Activated CD8-positive, alpha-beta memory T cell treated with anti-CD3 and anti-CD28 coated beads, Interleukin-2, amount 50 U/mL, for 1 hour (primary cell): ENCODE data around the gene CD80.
"Not testable (repeated sequence)": the region's sequence is repeated elsewhere in the genome, so short reads cannot be mapped to it uniquely, and the experiment has no call there.

Experiments used
- DNase-seq: peaks from one replicate; pipeline ENCODE4 v3.0.0-alpha.2; 2020; ENCODE audit errors: extremely low read depth

Gene CD80, protein sequence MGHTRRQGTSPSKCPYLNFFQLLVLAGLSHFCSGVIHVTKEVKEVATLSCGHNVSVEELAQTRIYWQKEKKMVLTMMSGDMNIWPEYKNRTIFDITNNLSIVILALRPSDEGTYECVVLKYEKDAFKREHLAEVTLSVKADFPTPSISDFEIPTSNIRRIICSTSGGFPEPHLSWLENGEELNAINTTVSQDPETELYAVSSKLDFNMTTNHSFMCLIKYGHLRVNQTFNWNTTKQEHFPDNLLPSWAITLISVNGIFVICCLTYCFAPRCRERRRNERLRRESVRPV

DNA sequence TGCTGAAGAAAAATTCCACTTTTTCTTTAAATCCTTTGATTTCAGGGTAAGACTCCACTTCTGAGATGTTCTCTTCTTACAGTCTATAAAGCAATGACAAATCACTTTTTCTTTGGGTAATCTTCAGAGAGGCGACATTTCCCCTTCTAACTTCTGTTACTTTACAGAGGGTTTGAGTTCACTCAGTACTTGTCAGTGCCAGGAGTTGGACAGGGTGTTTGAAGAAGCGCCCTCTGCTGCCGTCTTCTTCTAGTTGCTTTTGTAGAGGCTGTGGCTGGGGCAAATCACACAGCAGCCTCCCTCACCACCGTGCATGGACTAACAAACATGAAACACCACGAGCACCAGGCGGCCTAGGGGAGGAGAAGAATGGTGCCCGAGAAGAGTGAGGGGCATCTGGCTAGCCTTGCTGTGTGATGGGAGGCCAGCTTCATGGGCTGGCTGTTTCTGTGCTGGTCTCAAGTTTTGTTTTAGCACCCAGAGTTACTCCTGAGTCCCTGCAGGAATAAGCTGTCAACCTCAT is at the start of gene CD80:
CD80 (minus strand) TSS at position 174 of the 523 bp plus-strand sequence. CDS start 1,886 bp downstream, outside the sequence.
- no peak for DNase-seq

DNA sequence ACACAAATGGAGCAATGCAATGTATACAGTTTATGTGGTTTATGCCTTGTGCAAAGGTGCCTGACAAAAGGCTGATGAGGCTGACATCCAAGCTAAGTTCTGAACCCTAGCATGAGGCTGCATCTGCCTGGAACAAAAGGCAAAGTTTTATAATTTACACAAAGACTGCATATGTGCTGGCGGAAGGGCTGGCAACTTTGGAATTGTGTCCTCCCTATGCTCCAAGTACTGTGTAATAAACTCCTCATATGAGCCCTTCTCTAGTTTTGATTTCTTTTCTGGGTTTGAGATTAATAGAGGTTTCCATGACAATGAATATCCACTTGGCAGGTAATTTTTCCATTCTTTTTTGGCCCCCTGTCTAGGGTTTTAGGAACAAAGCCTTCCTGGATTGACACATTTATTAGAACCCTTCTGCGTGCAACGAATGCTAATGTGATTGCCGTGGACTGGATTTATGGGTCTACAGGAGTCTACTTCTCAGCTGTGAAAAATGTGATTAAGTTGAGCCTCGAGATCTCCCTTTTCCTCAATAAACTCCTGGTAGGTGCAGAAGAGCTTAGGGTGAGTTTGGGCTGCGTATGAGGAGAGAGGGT is 49.1 kb upstream of the CD80 start:
- DNase-seq = no peak

GRCh38 chr3:119604878-119605277 is 45.5 kb upstream of the CD80 start:
- no peak for DNase-seq

DNA sequence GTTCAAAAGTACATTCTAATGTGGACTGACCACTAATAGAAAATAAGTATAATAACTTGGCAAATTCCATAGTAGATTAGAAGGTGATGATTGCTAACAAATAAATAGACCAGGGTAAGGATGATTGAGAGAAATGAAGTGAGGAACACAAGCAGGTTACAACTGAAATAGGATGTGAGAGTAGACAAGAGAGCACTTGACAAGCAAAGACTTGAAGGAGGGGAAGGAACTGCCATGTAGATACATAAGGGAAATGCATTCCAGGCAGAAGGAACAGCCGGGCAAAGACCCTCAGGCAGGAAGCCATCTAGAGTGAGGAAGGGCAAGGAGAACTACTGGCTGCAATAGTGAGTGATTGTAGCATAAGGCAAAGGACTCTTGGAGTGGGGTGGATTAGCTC is 43.3 kb upstream of the CD80 start:
- DNase-seq = no peak

- no peak for DNase-seq
Measured at GRCh38 chr3:119601154-119601553, 41.7 kb upstream of the CD80 start.

GRCh38 chr3:119600732-119601131 is 41.3 kb upstream of the CD80 start:
- no peak for DNase-seq

DNA sequence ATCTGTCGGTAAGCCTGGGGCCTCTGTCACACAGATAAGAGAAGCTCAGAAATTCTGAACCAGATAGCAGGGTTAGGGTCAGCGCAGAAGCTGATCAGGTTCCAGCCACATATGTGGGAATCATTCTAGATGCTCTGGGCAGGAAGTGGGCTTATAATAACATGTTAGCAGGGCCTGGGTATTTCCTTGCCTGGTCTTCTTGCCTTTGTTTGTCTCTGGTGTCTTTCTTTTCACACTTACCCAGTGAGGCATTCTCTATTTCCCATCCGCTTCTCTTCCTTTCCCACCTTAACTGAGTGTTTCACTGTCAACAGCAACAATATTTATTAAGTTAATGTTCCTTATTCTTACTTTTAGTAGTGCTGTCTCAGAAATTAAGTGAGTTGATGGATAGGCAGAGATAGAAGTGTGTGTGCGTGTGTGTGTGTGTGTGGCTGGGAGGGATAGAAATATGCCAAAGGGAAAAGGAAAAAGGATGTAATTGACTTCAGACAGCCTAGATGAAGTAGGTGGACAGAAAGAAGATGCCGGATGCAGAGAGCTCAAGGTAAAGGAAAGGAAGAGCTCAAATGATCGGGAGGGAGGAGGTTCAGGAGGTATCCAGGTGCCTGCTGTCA is 40.3 kb upstream of the CD80 start:
- no peak for DNase-seq

DNA sequence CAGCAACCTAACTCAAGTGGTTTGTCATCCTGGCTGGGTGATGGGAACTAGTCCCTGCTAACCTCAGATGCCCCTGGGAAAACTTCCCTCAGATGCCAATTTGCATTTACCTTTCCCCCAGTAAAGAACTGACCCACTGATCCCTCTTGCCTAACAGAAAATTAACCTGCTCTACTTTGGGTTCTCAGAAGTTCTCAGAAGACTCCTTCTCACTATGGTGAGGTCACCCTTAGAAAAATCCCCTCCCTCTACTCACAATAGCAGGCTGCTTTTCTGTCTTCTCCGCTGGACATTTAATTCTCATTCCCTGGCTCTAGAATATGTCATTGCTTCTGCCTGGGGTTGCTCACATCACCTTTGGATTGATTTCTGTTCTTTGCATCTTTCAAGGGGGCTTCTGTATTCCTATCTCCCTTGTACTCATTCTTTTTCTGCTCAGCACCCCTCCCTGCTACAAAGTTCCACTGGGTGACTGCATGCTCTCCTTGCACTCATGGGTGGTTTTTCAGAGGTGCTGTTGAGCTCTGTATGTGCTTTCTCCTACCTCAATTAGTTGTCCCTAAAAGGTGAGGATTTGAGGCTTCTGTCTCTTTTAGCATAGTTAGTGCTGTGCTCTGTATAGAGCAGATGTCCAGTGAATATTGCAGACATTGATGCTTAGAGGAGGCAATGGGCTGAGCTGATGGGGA is 39.1 kb upstream of the CD80 start:
- no peak for DNase-seq

DNA sequence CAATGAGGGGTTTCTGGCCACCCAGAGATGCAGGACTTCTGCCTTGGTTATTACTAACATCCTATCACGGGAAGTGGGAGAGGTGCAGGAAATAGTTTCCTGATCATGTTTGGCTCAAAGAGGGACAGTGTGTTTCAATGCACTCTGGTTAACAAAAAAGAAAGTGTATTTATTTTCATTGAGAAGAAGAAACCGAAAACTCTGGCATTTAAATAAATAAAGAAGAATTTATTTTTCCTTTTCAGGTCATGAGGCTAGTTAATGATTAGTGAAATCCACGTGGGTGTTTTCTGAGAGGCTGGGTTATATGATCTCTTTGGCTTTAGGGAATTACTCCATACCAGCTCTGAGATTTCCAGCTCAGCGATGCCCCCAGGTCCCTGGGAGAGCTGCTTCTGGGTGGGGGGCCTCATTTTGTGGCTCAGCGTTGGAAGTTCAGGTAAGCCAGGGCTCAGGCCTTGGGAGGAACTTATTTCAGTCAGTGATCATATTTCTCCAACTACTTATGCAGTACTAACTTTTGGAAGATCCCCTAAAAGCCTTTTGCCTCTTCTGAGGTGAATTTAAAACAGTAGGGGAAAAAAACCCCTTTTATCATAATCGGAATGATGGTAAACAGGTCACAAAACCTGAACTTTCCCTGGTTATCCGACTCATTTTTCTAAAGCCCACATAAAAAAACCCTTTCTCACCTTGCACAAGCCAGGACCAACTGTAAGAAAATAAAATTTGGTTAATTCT is 38.3 kb upstream of the CD80 start, which contains the start of gene PLA1A:
PLA1A (plus strand) TSS at position 338 of the 741 bp plus-strand sequence; CDS start at position 367, 29 bp downstream.
- DNase-seq = no peak

- no peak for DNase-seq
Measured at GRCh38 chr3:119596398-119596797, 37.0 kb upstream of the CD80 start.

DNA sequence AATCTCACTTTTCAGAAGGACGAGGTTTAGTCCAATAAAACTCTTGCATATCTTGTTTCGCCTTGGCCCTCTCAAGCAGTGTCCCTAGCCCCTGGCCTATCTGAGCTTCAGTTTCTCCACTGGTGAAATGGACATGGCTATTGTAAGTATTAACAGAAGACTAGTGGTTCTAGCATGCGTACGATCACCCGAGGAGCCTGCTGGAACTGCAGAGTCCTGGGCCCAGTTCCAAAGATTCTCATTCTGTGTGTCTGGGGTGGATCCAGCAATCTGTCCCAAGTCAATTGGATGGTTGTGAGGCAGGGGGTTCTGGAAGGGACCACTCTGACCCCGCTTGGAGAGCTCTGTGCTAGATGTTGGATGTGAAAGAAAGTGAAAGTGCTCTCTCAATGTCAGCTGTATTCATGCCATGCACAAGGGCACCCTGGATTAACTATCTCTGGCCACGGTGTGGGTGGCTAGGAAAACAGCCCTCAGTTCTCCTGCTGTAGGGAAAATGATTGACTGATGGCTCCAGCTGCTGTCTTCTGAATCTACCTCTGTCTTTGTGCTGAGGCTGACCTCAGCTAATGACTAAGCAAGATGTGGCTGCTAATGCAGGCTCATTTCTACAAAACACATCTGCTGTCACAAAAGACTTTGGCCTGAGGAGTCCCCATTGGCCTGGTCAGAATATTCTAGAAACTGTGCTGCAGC is 36.4 kb upstream of the CD80 start:
- no peak for DNase-seq

- not testable (repeated sequence) for DNase-seq
Measured at GRCh38 chr3:119594929-119595328, 35.5 kb upstream of the CD80 start.

GRCh38 chr3:119594066-119594465 is 34.7 kb upstream of the CD80 start:
- DNase-seq = no peak

- DNase-seq = no peak
Measured at GRCh38 chr3:119592861-119593260, 33.4 kb upstream of the CD80 start.

DNA sequence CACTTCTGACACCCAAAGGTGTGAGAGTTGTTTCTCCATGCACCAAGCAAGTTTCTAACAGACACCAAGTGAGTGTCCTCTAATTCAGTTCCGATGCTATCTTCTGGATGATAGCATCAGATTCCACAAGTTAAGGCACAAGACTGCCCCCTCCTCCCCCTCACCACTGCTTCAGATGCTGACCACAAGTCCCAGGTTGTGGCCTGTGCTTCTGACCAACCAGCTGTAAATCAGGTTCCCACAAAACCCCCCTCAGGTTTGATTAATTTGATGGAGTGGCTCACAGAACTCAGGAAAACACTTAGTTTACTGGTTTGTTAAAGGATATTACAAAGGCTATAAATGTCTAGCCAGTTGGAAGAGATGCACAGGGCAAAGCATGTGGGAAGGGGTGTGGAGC is 31.3 kb upstream of the CD80 start:
- DNase-seq = no peak

GRCh38 chr3:119589102-119589773 is 29.8 kb upstream of the CD80 start:
- DNase-seq = no peak

- no peak for DNase-seq
Measured at GRCh38 chr3:119588112-119588511, 28.7 kb upstream of the CD80 start.

DNA sequence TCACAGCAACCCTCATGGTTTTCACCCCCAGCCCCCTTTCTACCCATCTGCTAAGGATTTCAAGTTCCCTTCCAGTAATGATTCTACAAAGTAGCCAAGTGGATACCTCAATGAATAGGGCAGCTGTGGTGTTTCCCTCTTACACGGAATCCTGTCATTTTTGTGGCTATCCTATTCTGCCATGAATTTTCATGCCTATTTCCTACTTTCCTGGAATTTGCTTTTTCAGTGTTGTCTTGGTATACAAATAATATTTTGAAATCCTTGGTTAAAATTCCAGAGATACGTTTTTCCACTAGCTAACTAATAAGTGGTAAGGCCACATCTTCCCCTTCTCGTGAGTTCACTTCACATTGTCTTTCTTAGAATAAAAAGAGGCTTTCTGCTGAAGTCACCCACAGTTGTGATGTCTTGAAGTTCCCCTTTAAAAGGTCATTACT is 27.3 kb upstream of the CD80 start:
- DNase-seq = no peak

DNA sequence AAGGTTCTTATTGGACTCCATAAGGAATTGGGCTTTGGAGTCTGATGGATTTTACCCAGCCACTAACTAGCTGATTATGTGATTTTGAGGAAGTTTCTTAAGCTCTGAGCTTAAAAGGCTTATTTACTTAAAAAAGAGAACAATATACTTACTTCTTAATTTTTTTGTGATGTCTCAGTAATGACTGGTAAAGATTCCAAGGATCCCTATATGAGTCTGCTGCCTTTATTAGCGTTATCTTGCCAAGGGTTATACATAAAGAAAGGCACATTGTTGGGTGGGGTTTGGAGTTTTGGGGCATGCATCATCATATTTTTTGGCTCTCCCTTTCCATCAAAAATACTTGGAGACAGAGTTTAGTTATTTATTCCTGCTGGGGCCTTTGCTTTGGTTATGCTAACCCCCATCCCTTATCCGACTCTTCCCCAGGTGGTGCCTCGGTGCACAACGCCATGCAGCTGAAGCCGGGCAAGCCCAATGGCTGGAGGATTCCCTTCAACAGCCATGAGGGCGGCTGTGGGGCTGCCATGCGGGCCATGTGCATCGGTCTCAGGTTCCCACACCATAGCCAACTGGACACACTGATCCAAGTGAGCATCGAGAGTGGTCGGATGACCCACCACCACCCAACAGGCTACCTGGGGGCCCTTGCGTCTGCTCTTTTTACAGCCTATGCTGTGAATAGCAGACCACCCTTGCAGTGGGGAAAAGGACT is 26.6 kb upstream of the CD80 start:
- no peak for DNase-seq

DNA sequence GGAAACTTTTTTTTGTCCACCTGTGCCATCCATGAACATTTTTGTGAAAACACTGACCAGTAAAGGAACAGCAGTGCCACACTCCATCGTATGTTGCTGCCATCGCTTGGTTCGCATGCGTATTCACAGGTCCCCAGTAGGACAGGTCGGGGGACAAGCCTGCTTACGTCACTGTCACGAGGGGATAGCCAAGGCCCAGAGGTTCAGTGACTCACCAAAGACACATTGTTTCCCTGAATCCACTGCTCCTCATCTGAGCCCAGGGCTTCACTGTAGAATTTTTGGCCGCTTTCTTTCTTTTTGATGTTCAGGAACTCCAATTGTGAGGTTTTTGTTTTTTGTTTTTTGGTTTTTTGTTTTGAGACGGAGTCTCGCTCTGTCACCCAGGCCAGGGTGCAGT is 25.8 kb upstream of the CD80 start:
- no peak for DNase-seq
